K562 (cell line): ENCODE measurements around the gene CTDNEP1. TPM values are rescaled to one million over a fixed set of nuclear protein-coding genes. Genes with fewer than 3 reads are reported as not detected.

Source experiments
- ARID1B ChIP-seq: fragments of 450-650 bp; IDR thresholded peaks from 2 replicates; pipeline ENCODE4 v1.6.1; 2016; ENCODE audit warnings: antibody characterized with exemption, mild to moderate bottlenecking, inconsistent platforms
- CBFA2T2 ChIP-seq: fragments of 450-650 bp; conservative IDR thresholded peaks from 2 replicates; pipeline ENCODE4 v1.6.1; 2017; ENCODE audit warnings: mild to moderate bottlenecking
- CBFA2T3 ChIP-seq: fragments of 450-650 bp; IDR thresholded peaks from 2 replicates; pipeline ENCODE4 v1.6.1; 2017
- CEBPB ChIP-seq: fragments of 450-650 bp; IDR thresholded peaks from 2 replicates; pipeline ENCODE4 v1.6.1; 2016; ENCODE audit warnings: missing genetic modification characterization, missing compliant biosample characterization
- ESRRA ChIP-seq: fragments of 450-650 bp; IDR thresholded peaks from 2 replicates; pipeline ENCODE4 v1.6.1; 2014; ENCODE audit warnings: low read depth, mild to moderate bottlenecking, moderate library complexity, borderline replicate concordance
- ETV5 ChIP-seq: sonication (generic); formaldehyde crosslinking; IDR thresholded peaks from 2 replicates; pipeline ENCODE4 v1.4.0; 2020; ENCODE audit warnings: low read depth, mild to moderate bottlenecking, missing genetic modification reagents
- FOXA3 ChIP-seq, 2 experiments: fragments of 450-650 bp in 1 of 2; sonication (generic) in 1 of 2; formaldehyde crosslinking; IDR thresholded peaks in 1 of 2; conservative IDR thresholded peaks in 1 of 2; 2 replicates each; pipeline versions ENCODE4 v1.4.0 to v1.8.0; 2020 to 2022; ENCODE audit warnings: mild to moderate bottlenecking in 2 of 2, missing genetic modification reagents in 1 of 2
- FUS ChIP-seq: fragments of 200-400 bp; formaldehyde crosslinking; optimal IDR thresholded peaks from 2 replicates; pipeline ENCODE3; 2017; ENCODE audit warnings: low read depth, low read length
- HNRNPUL1 ChIP-seq: fragments of 200-400 bp; formaldehyde crosslinking; IDR thresholded peaks from 2 replicates; pipeline ENCODE4 v1.6.1; 2017; ENCODE audit warnings: low read length
- ILF3 ChIP-seq: fragments of 450-650 bp; IDR thresholded peaks from 2 replicates; pipeline ENCODE4 v1.6.1; 2018; ENCODE audit warnings: antibody characterized with exemption, mild to moderate bottlenecking, moderate library complexity, borderline replicate concordance
- KDM1A ChIP-seq, 2 experiments: fragments of 450-650 bp; IDR thresholded peaks; 2 replicates each; pipeline ENCODE4 v1.6.1; 2016; ENCODE audit warnings: mild to moderate bottlenecking in 2 of 2
- LARP7 ChIP-seq: fragments of 450-650 bp; IDR thresholded peaks from 2 replicates; pipeline ENCODE4 v1.6.1; 2016
- MTF1 ChIP-seq: fragments of 250-450 bp; sonication (Bioruptor Pico); IDR thresholded peaks from 2 replicates; pipeline ENCODE4 v1.9.0; 2021; ENCODE audit warnings: moderate library complexity, mild to moderate bottlenecking, inconsistent platforms, borderline replicate concordance
- PHF8 ChIP-seq: fragments of 200-600 bp; sonication (generic); IDR thresholded peaks from 2 replicates; pipeline ENCODE4 v1.6.1; 2012; ENCODE audit warnings: mixed run types, mild to moderate bottlenecking, inconsistent platforms, low read length, moderate library complexity, borderline replicate concordance
- SIN3B ChIP-seq: fragments of 450-650 bp; IDR thresholded peaks from 2 replicates; pipeline ENCODE4 v1.6.1; 2017; ENCODE audit warnings: low read depth, mild to moderate bottlenecking, moderate library complexity
- SMARCE1 ChIP-seq: fragments of 450-650 bp; IDR thresholded peaks from 2 replicates; pipeline ENCODE4 v1.7.1; 2016; ENCODE audit warnings: mild to moderate bottlenecking
- TCF3 ChIP-seq: sonication (generic); formaldehyde crosslinking; IDR thresholded peaks from 2 replicates; pipeline ENCODE4 v1.4.0; 2020; ENCODE audit warnings: mild to moderate bottlenecking, missing genetic modification reagents
- WHSC1 ChIP-seq: IDR thresholded peaks from one replicate; pipeline ENCODE4 v1.6.1; 2012; ENCODE audit warnings: low read length, control low read depth, inconsistent platforms
- YBX1 ChIP-seq: fragments of 450-650 bp; IDR thresholded peaks from 2 replicates; pipeline ENCODE4 v1.7.1; 2016; ENCODE audit warnings: mild to moderate bottlenecking
- ZNF12 ChIP-seq: sonication (generic); formaldehyde crosslinking; IDR thresholded peaks from 2 replicates; pipeline ENCODE4 v1.4.0; 2020; ENCODE audit warnings: mild to moderate bottlenecking, missing genetic modification reagents
- ZNF134 ChIP-seq: fragments of 250-450 bp; sonication (Bioruptor Pico); conservative IDR thresholded peaks from 2 replicates; pipeline ENCODE4 v1.4.0; 2020
- ZNF165 ChIP-seq: fragments of 250-450 bp; sonication (Bioruptor Pico); IDR thresholded peaks from 2 replicates; pipeline ENCODE4 v1.4.0; 2020; ENCODE audit warnings: borderline replicate concordance
- ZNF184 ChIP-seq: sonication (generic); formaldehyde crosslinking; IDR thresholded peaks from 2 replicates; pipeline ENCODE4 v1.5.0; 2020; ENCODE audit warnings: missing genetic modification reagents
- ZNF354B ChIP-seq: fragments of 250-450 bp; sonication (Bioruptor Pico); IDR thresholded peaks from 2 replicates; pipeline ENCODE4 v1.4.0; 2020
- ZNF699 ChIP-seq: fragments of 250-450 bp; sonication (Bioruptor Pico); IDR thresholded peaks from 2 replicates; pipeline ENCODE4 v1.8.0; 2021; ENCODE audit warnings: mild to moderate bottlenecking, moderate library complexity; ENCODE audit not compliant: insufficient replicate concordance
- ZNF778 ChIP-seq: fragments of 450-650 bp; formaldehyde crosslinking; IDR thresholded peaks from 2 replicates; pipeline ENCODE4 v1.4.0; 2020; ENCODE audit warnings: mild to moderate bottlenecking, moderate library complexity
- polyA plus RNA-seq, 8 experiments: library from polyadenylated mRNA; depleted of rRNA in 4 of 8; stranded (reverse) in 5 of 8; unstranded in 3 of 8; fragments of >200 nt; fragmentation: Nextera tagmentation in 2 of 8; fragmentation: Illumina TruSeq in 1 of 8; extraction: Ambion mirVana in 2 of 8; extraction: Trizol in 1 of 8; gene quantifications; 2 replicates each; pipeline versions ENCODE4 v1.2.1 to v1.2.3, GENCODE V29; 2011 to 2014; ENCODE audit warnings: inconsistent platforms in 1 of 8, missing spikeins in 1 of 8
- total RNA-seq, 7 experiments: library from RNA; depleted of rRNA in 6 of 7; stranded (reverse); fragments of >200 nt in 6 of 7; fragmentation: Illumina TruSeq in 2 of 7; extraction: Trizol in 2 of 7; gene quantifications; 2 replicates each; pipeline versions ENCODE4 v1.2.1 to v1.2.3, GENCODE V29; 2011 to 2021; ENCODE audit warnings: low replicate concordance in 1 of 7
- TF ChIP-seq, protein P1 (sequence below): IDR thresholded peaks from 2 replicates; pipeline ENCODE4 v1.6.1; 2011; ENCODE audit not compliant: insufficient read length; ENCODE audit errors: extremely low read depth
- TF ChIP-seq, protein P2 (sequence below): sonication (generic); formaldehyde crosslinking; IDR thresholded peaks from 2 replicates; pipeline ENCODE4 v1.8.0; 2022; ENCODE audit warnings: missing genetic modification reagents, mild to moderate bottlenecking, moderate library complexity, borderline replicate concordance
- TF ChIP-seq, protein P3 (sequence below), 2 experiments: IDR thresholded peaks; 2 replicates each; pipeline ENCODE4 v1.6.1; 2011; ENCODE audit warnings: borderline replicate concordance in 1 of 2, control low read depth in 1 of 2, low read depth in 1 of 2, low read length in 1 of 2, mild to moderate bottlenecking in 1 of 2, mixed read lengths in 1 of 2, moderate library complexity in 1 of 2; ENCODE audit not compliant: insufficient read depth in 1 of 2, insufficient read length in 1 of 2, poor library complexity in 1 of 2, severe bottlenecking in 1 of 2; ENCODE audit errors: extremely low read depth in 1 of 2

The CTDNEP1 gene
- total and polyA plus RNA-seq, 9 of the 15 experiments (the other 6 are each of a cell fraction or from before 2014, with no cell fraction given): 10.7 to 150 (median 28.5) TPM

DNA sequence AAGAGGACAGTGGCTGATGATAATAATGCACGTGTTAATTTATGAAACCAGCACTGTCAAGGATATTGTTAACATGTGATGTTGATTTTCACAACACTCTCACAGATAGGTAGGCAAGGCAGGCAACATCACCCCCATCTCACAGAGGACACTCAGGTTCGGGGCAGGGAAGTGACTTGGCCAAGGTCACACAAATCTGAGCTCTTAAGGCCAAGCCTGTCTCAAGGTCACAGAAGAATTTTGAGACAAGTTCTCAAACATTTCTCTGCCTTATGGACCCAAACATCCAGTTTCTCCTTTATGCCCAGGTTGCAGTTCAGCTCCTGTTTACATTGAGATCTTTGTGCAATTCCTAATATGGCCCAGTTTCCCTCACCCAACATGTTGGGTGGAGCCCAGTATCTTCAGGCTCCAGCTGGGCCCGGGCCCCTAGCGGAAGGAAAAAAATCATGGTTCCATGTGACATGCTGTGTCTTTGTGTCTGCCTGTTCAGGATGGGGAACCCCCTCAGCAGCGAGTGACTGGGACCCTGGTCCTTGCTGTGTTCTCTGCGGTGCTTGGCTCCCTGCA, 31.3 kb upstream of the CTDNEP1 start (continued):
- TF ChIP-seq KDM1A (IDR thresholded peaks at IDR 0.05): no peak
- no peak for TF ChIP-seq MTF1 (CRISPR knock-in tag)
- TF ChIP-seq ZNF12: no peak
- no peak for TF ChIP-seq ZNF354B (CRISPR knock-in tag)
- TF ChIP-seq SIN3B: no peak
- TF ChIP-seq CBFA2T2: 0 out of 2 replicates have a peak, but pooled peaks have one; percentile 30
- TF ChIP-seq ILF3: no peak
- TF ChIP-seq PHF8: no peak
- TF ChIP-seq, protein P1, sequence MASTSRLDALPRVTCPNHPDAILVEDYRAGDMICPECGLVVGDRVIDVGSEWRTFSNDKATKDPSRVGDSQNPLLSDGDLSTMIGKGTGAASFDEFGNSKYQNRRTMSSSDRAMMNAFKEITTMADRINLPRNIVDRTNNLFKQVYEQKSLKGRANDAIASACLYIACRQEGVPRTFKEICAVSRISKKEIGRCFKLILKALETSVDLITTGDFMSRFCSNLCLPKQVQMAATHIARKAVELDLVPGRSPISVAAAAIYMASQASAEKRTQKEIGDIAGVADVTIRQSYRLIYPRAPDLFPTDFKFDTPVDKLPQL: no peak
- TF ChIP-seq FUS: no peak
- no peak for TF ChIP-seq ZNF778 (CRISPR knock-in tag)
- TF ChIP-seq ESRRA: peak; percentile 73; the same call in 1 of the 2 replicates
- TF ChIP-seq, protein P2, sequence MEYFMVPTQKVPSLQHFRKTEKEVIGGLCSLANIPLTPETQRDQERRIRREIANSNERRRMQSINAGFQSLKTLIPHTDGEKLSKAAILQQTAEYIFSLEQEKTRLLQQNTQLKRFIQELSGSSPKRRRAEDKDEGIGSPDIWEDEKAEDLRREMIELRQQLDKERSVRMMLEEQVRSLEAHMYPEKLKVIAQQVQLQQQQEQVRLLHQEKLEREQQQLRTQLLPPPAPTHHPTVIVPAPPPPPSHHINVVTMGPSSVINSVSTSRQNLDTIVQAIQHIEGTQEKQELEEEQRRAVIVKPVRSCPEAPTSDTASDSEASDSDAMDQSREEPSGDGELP (CRISPR knock-in tag): peak; percentile 97
- TF ChIP-seq YBX1: no peak
- TF ChIP-seq WHSC1: no peak
- no peak for TF ChIP-seq ZNF165 (CRISPR knock-in tag)
- TF ChIP-seq SMARCE1: no peak
- peak; percentile 58 for TF ChIP-seq TCF3 (CRISPR knock-in tag)
- no peak for TF ChIP-seq CEBPB
- no peak for TF ChIP-seq ZNF184
- TF ChIP-seq ARID1B: peak; percentile 15; the same call in 1 of the 2 replicates
- peak; percentile 45; the same call in 1 of the 2 replicates for TF ChIP-seq CBFA2T3
- TF ChIP-seq FOXA3 (CRISPR knock-in tag; conservative IDR thresholded peaks at IDR 0.05 in 1 of 2, IDR thresholded peaks at IDR 0.05 in 1 of 2): peak; percentile 48 to 70; a peak in 2 of 4 replicates
- TF ChIP-seq ZNF134: no peak
- no peak for TF ChIP-seq ZNF699
- TF ChIP-seq ETV5: no peak
- TF ChIP-seq, protein P3, sequence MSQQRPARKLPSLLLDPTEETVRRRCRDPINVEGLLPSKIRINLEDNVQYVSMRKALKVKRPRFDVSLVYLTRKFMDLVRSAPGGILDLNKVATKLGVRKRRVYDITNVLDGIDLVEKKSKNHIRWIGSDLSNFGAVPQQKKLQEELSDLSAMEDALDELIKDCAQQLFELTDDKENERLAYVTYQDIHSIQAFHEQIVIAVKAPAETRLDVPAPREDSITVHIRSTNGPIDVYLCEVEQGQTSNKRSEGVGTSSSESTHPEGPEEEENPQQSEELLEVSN (IDR thresholded peaks at IDR 0.05; ENCODE audit: borderline replicate concordance in 1 of 2, extremely low read depth in 1 of 2, insufficient read depth in 1 of 2, insufficient read length in 1 of 2, low read depth in 1 of 2, low read length in 1 of 2, poor library complexity in 1 of 2, severe bottlenecking in 1 of 2): no peak
- TF ChIP-seq LARP7: no peak
- no peak for TF ChIP-seq HNRNPUL1
